ENCODE data around the gene THSD8.

Gene THSD8

DNA sequence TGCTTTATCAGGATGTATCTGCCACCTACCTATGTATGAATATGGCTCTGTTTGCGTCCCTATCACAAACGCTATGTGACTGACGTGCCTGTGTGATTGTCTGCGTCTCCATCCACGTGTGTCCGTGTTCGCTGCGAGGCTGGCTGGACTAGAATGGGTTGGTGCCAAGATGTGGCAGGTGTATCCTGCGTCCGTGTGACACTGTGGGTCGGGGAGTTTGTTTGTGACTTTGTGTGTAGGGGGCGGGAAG, 19.8 kb upstream of the THSD8 start:
- DNase-seq: no peak
- H2BK12ac ChIP-seq (ENCODE audit: low read length): peak overlapping the region; percentile 92
- peaks cover 50 to 59% of the 10 kb centered on the region in 2 experiments for H3K4me1 ChIP-seq (ENCODE audit: control insufficient read depth in 1 of 2, insufficient read depth in 2 of 2, low read length in 2 of 2)
- peaks cover 62% of the 10 kb centered on the region for H3K79me1 ChIP-seq (ENCODE audit: low read length)
- peak overlapping the region; percentile 75 for H3K4me2 ChIP-seq (ENCODE audit: low read length)
- peak overlapping the region; percentile 100 for H4K91ac ChIP-seq (ENCODE audit: low read depth, low read length)
- no CpG with 5 or more reads among the region's 12 CpGs for WGBS (ENCODE audit: extremely low coverage, insufficient coverage, insufficient read length)
- H3K23ac ChIP-seq (ENCODE audit: low read length): no peak overlapping the region
- H3K4me3 ChIP-seq (ENCODE audit: low read depth, low read length): peak overlapping the region; percentile 70
- H3K9me3 ChIP-seq (ENCODE audit: insufficient read depth, low read depth, low read length): no peaks in the 10 kb centered on the region
- H3K18ac ChIP-seq (ENCODE audit: low read length): peak overlapping the region; percentile 93
- H3K9ac ChIP-seq (ENCODE audit: low read length): no peak overlapping the region
- peaks cover 13% of the 10 kb centered on the region for H3K79me2 ChIP-seq (ENCODE audit: control insufficient read depth, insufficient read depth, low read length, poor library complexity)
- peak overlapping the region; percentile 96 for H3K27ac ChIP-seq (ENCODE audit: low read depth, low read length)
- peak overlapping the region; percentile 64 for H2AFZ ChIP-seq (ENCODE audit: insufficient read depth, low read length, poor library complexity)
- H3K27me3 ChIP-seq (ENCODE audit: insufficient read depth, low read length): no peaks in the 10 kb centered on the region
- H2BK5ac ChIP-seq (ENCODE audit: low read depth, low read length, poor library complexity): peak overlapping the region; percentile 90
- peak overlapping the region; percentile 91 for H4K8ac ChIP-seq (ENCODE audit: low read depth, low read length)
- peak overlapping the region; percentile 25 for H4K12ac ChIP-seq (ENCODE audit: low read depth, low read length)
- H2AK5ac ChIP-seq (ENCODE audit: low read length): peak overlapping the region; percentile 44
- H3K4ac ChIP-seq (ENCODE audit: low read depth, low read length): peak overlapping the region; percentile 56
- peak overlapping the region; percentile 98 for H2BK120ac ChIP-seq (ENCODE audit: insufficient read depth, low read length, poor library complexity)
- peak overlapping the region; percentile 91 for H3K14ac ChIP-seq (ENCODE audit: low read length)
- H3K36me3 ChIP-seq (ENCODE audit: control insufficient read depth in 1 of 2, insufficient read depth in 2 of 2, low read length in 2 of 2): no peaks in the 10 kb centered on the region

DNA sequence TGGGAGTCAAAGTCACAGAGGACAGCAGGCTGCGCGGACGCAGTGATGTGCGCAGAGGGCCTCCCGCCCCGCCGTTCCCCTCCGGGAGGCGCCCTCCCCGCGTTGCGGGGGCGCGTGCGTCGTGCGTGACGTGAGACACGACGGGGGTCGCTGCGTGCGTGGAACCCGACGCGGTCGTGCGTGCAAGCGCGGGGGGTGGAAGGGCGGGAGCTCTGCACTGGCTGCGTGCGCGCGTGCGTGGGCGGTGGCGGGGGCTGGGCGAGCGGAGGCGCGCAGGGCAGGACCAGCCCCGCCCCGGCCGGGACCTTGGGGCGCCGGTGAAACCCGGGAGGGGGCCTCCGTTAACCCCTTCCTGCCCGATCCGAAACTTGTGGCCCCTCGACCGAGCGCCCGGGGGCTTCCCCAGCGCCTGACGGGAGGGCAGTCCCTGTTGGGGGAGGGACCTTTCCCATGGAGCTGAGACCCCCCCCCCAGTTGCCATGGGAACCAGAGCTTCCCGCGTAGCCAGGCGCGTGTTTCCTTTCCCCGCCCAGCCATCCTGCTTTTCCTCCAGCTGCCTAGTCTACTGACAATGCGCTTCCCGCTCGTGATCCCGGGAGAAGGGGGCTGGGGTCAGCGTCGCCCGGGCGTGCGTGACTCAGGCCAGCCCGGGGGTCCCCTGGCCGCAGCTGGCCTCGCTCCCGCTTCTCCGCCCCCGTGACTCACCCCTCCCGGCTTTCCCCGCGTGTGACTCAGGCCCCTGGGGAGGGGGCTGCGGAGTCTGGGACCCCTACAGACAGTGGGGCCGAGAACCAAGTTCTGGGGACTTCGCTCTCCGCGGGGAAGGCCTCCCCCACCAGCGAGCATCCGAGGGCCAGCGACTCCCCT, 19.2 kb upstream of the THSD8 start:
- peak overlapping the region; percentile 92 for H2BK12ac ChIP-seq (ENCODE audit: low read length)
- no peak overlapping the region for H3K23ac ChIP-seq (ENCODE audit: low read length)
- H2BK120ac ChIP-seq (ENCODE audit: insufficient read depth, low read length, poor library complexity): peak overlapping the region; percentile 98
- peak overlapping the region; percentile 51 for H2AK5ac ChIP-seq (ENCODE audit: low read length)
- H3K9me3 ChIP-seq (ENCODE audit: insufficient read depth, low read depth, low read length): no peaks in the 10 kb centered on the region
- WGBS (ENCODE audit: extremely low coverage, insufficient coverage, insufficient read length): no CpG with 5 or more reads among the region's 88 CpGs
- peaks cover 47 to 55% of the 10 kb centered on the region in 2 experiments for H3K4me1 ChIP-seq (ENCODE audit: control insufficient read depth in 1 of 2, insufficient read depth in 2 of 2, low read length in 2 of 2)
- peak overlapping the region; percentile 68 for H3K4ac ChIP-seq (ENCODE audit: low read depth, low read length)
- peaks cover 60% of the 10 kb centered on the region for H3K79me1 ChIP-seq (ENCODE audit: low read length)
- H3K36me3 ChIP-seq (ENCODE audit: control insufficient read depth in 1 of 2, insufficient read depth in 2 of 2, low read length in 2 of 2): no peaks in the 10 kb centered on the region
- H3K14ac ChIP-seq (ENCODE audit: low read length): peak overlapping the region; percentile 91
- DNase-seq: peak in 1 of 2 donors; percentile 52
- H4K12ac ChIP-seq (ENCODE audit: low read depth, low read length): peak overlapping the region; percentile 61
- H3K18ac ChIP-seq (ENCODE audit: low read length): peak overlapping the region; percentile 93
- H3K9ac ChIP-seq (ENCODE audit: low read length): peak overlapping the region; percentile 15
- H3K4me2 ChIP-seq (ENCODE audit: low read length): peak overlapping the region; percentile 75
- peaks cover 13% of the 10 kb centered on the region for H3K79me2 ChIP-seq (ENCODE audit: control insufficient read depth, insufficient read depth, low read length, poor library complexity)
- peak overlapping the region; percentile 100 for H4K91ac ChIP-seq (ENCODE audit: low read depth, low read length)
- H4K8ac ChIP-seq (ENCODE audit: low read depth, low read length): peak overlapping the region; percentile 91
- H2BK5ac ChIP-seq (ENCODE audit: low read depth, low read length, poor library complexity): peak overlapping the region; percentile 90
- peak overlapping the region; percentile 70 for H3K4me3 ChIP-seq (ENCODE audit: low read depth, low read length)
- H2AFZ ChIP-seq (ENCODE audit: insufficient read depth, low read length, poor library complexity): peak overlapping the region; percentile 80
- peak overlapping the region; percentile 96 for H3K27ac ChIP-seq (ENCODE audit: low read depth, low read length)
- no peaks in the 10 kb centered on the region for H3K27me3 ChIP-seq (ENCODE audit: insufficient read depth, low read length)

DNA sequence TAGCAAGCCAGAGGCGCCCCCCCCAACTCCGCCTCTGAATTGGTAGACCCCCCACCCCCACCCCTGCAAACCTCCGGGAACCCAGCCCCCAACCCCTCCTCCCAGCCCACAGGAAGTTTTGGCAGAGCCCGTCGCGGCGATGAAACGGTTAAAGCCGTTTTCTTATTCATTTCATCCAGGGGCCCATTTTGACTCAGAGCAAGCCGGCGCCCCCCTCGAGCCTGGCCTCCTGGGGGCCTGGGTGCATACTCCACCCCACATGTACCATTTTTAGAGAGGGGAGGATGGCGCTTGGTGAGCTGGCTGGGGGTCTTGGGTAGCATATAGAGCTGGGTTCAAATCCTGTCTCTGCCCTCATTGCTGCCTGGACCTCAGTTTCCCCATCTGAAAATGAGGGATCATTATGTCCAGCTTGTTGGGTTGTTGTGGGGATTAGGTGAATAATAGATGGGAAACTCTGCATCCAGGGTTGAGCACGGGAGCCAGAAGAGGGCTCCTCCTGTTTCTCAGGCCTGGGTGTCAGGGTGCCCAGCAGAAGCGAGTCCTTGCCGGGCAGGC, 18.5 kb upstream of the THSD8 start:
- peak in 1 of 2 donors; percentile 24 for DNase-seq
- no peaks in the 10 kb centered on the region for H3K36me3 ChIP-seq (ENCODE audit: control insufficient read depth in 1 of 2, insufficient read depth in 2 of 2, low read length in 2 of 2)
- no CpG with 5 or more reads among the region's 16 CpGs for WGBS (ENCODE audit: extremely low coverage, insufficient coverage, insufficient read length)

DNA sequence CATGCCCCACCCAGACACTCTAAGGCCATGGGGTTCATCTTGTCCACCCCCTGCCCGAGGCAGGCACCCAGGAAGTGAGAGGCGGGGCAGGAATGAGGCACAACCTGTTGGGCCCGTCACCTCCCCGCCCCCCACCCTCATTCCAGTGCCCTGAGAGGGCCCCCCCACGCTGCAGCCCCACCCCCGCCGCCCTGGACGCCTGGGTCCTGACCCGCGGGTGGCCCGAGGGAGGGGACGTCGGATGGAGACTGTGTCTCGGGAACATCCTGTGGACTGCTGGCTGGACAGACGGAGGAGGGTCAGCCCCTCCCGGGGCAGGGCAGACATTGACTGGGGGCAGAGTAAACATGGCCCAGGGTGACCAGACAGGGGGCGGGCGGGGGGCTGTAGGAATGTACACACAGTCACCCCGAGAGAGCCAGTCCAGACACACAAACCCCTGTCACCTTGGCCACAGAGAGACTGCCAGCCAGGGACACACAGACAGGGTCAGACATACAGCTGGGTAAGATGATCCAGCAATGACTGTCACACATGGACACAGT, 17.9 kb upstream of the THSD8 start:
- Histone ChIP-seq H3K36me3 (ENCODE audit: control insufficient read depth in 1 of 2, insufficient read depth in 2 of 2, low read length in 2 of 2) (no peaks in the 10 kb centered on the region), H3K14ac (ENCODE audit: low read length) (peak overlapping the region; percentile 96)
- no CpG with 5 or more reads among the region's 19 CpGs for WGBS (ENCODE audit: extremely low coverage, insufficient coverage, insufficient read length)

More for the DNA sequence above, 18.5 kb upstream of the THSD8 start:
- peak overlapping the region; percentile 89 for H3K4ac ChIP-seq (ENCODE audit: low read depth, low read length)
- H3K14ac ChIP-seq (ENCODE audit: low read length): peak overlapping the region; percentile 96
- peak overlapping the region; percentile 91 for H4K8ac ChIP-seq (ENCODE audit: low read depth, low read length)
- peak overlapping the region; percentile 28 for H4K12ac ChIP-seq (ENCODE audit: low read depth, low read length)
- peak overlapping the region; percentile 80 for H2AFZ ChIP-seq (ENCODE audit: insufficient read depth, low read length, poor library complexity)
- H3K4me2 ChIP-seq (ENCODE audit: low read length): peak overlapping the region; percentile 75
- no peak overlapping the region for H3K4me3 ChIP-seq (ENCODE audit: low read depth, low read length)
- H3K9ac ChIP-seq (ENCODE audit: low read length): peak overlapping the region; percentile 11
- H2BK12ac ChIP-seq (ENCODE audit: low read length): peak overlapping the region; percentile 88
- peak overlapping the region; percentile 97 for H2BK5ac ChIP-seq (ENCODE audit: low read depth, low read length, poor library complexity)
- peak overlapping the region; percentile 93 for H3K18ac ChIP-seq (ENCODE audit: low read length)
- peak overlapping the region; percentile 100 for H4K91ac ChIP-seq (ENCODE audit: low read depth, low read length)
- H3K23ac ChIP-seq (ENCODE audit: low read length): no peak overlapping the region
- no peaks in the 10 kb centered on the region for H3K9me3 ChIP-seq (ENCODE audit: insufficient read depth, low read depth, low read length)
- H3K79me2 ChIP-seq (ENCODE audit: control insufficient read depth, insufficient read depth, low read length, poor library complexity): peaks cover 11% of the 10 kb centered on the region
- H2BK120ac ChIP-seq (ENCODE audit: insufficient read depth, low read length, poor library complexity): peak overlapping the region; percentile 98
- no peaks in the 10 kb centered on the region for H3K27me3 ChIP-seq (ENCODE audit: insufficient read depth, low read length)
- H2AK5ac ChIP-seq (ENCODE audit: low read length): peak overlapping the region; percentile 92
- H3K4me1 ChIP-seq (ENCODE audit: control insufficient read depth in 1 of 2, insufficient read depth in 2 of 2, low read length in 2 of 2): peaks cover 47 to 55% of the 10 kb centered on the region in 2 experiments
- H3K79me1 ChIP-seq (ENCODE audit: low read length): peaks cover 58% of the 10 kb centered on the region
- peak overlapping the region; percentile 96 for H3K27ac ChIP-seq (ENCODE audit: low read depth, low read length)

More for the DNA sequence above, 17.9 kb upstream of the THSD8 start:
- peak overlapping the region; percentile 11 for H3K9ac ChIP-seq (ENCODE audit: low read length)
- H3K79me1 ChIP-seq (ENCODE audit: low read length): peaks cover 58% of the 10 kb centered on the region
- H3K27ac ChIP-seq (ENCODE audit: low read depth, low read length): peak overlapping the region; percentile 96
- no peak for DNase-seq
- H4K91ac ChIP-seq (ENCODE audit: low read depth, low read length): peak overlapping the region; percentile 100
- H3K18ac ChIP-seq (ENCODE audit: low read length): peak overlapping the region; percentile 83
- peak overlapping the region; percentile 88 for H2BK12ac ChIP-seq (ENCODE audit: low read length)
- H2AK5ac ChIP-seq (ENCODE audit: low read length): peak overlapping the region; percentile 92
- H3K23ac ChIP-seq (ENCODE audit: low read length): no peak overlapping the region
- peak overlapping the region; percentile 89 for H3K4ac ChIP-seq (ENCODE audit: low read depth, low read length)
- H3K27me3 ChIP-seq (ENCODE audit: insufficient read depth, low read length): no peaks in the 10 kb centered on the region
- no peaks in the 10 kb centered on the region for H3K9me3 ChIP-seq (ENCODE audit: insufficient read depth, low read depth, low read length)
- H2BK5ac ChIP-seq (ENCODE audit: low read depth, low read length, poor library complexity): peak overlapping the region; percentile 97
- peak overlapping the region; percentile 28 for H4K12ac ChIP-seq (ENCODE audit: low read depth, low read length)
- H3K4me2 ChIP-seq (ENCODE audit: low read length): peak overlapping the region; percentile 53
- peaks cover 12% of the 10 kb centered on the region for H3K79me2 ChIP-seq (ENCODE audit: control insufficient read depth, insufficient read depth, low read length, poor library complexity)
- H3K4me1 ChIP-seq (ENCODE audit: control insufficient read depth in 1 of 2, insufficient read depth in 2 of 2, low read length in 2 of 2): peaks cover 47 to 55% of the 10 kb centered on the region in 2 experiments
- H3K4me3 ChIP-seq (ENCODE audit: low read depth, low read length): no peak overlapping the region
- peak overlapping the region; percentile 57 for H2AFZ ChIP-seq (ENCODE audit: insufficient read depth, low read length, poor library complexity)
- H4K8ac ChIP-seq (ENCODE audit: low read depth, low read length): peak overlapping the region; percentile 70
- peak overlapping the region; percentile 98 for H2BK120ac ChIP-seq (ENCODE audit: insufficient read depth, low read length, poor library complexity)
